ENCODE data around the gene JARID2.

The JARID2 gene

DNA sequence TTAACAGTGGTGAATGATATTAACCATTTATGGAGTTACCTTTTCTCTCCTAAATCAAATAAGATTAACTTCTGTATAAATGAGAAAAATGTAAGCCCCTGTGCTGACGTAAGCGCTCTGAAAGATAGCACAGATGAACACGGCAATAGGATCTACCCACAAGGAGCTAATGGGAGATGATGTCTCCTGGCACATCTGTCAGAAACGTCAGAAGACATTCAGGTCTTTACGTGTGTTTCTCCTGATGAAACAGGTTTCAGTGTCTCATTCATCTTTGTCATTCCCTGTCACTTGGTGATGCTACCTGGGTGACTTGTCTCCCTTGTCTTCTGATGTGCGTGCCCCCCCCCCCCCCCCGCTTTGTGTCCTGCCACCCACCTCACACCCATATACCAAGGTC, 227.3 kb downstream of the JARID2 start:
- H3K4me3 ChIP-seq (ENCODE audit: low read depth, low read length) = no peak overlapping the region
- no peak for TF ChIP-seq MYC (IDR thresholded peaks at IDR 0.05; ENCODE audit: low read depth, low read length)
- TF ChIP-seq, protein P1, sequence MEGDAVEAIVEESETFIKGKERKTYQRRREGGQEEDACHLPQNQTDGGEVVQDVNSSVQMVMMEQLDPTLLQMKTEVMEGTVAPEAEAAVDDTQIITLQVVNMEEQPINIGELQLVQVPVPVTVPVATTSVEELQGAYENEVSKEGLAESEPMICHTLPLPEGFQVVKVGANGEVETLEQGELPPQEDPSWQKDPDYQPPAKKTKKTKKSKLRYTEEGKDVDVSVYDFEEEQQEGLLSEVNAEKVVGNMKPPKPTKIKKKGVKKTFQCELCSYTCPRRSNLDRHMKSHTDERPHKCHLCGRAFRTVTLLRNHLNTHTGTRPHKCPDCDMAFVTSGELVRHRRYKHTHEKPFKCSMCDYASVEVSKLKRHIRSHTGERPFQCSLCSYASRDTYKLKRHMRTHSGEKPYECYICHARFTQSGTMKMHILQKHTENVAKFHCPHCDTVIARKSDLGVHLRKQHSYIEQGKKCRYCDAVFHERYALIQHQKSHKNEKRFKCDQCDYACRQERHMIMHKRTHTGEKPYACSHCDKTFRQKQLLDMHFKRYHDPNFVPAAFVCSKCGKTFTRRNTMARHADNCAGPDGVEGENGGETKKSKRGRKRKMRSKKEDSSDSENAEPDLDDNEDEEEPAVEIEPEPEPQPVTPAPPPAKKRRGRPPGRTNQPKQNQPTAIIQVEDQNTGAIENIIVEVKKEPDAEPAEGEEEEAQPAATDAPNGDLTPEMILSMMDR (IDR thresholded peaks at IDR 0.05; ENCODE audit: low read depth, low read length) = no peak
- TF ChIP-seq, protein P2, sequence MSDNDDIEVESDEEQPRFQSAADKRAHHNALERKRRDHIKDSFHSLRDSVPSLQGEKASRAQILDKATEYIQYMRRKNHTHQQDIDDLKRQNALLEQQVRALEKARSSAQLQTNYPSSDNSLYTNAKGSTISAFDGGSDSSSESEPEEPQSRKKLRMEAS (IDR thresholded peaks at IDR 0.05; ENCODE audit: low read depth, low read length) = no peak
- TF ChIP-seq POLR2A (IDR thresholded peaks at IDR 0.05; ENCODE audit: extremely low read depth, insufficient read length) = no peak
- no peak for DNase-seq (ENCODE audit: low read depth)

DNA sequence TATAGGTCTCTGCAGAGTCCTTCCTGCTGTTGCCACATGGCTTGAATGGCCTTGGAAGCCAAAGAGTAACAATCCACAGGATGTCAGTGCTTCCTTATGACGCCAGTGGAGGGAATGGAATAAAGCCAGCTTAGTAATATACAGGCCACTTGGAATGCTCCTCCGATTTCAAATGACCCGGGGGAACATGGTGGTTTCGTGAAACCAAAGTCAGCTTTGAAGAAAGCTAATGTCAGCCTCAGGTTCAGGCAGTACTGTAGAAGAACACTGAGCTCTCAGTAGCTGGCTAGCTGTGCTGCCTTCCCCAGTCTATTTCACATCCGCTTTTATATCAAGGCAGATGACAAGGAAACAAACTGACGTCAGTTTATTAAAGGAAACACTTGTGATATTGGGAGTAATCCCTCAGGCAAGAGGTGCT, 227.9 kb downstream of the JARID2 start:
- DNase-seq (ENCODE audit: low read depth) = no peak
- no peak overlapping the region for H3K4me3 ChIP-seq (ENCODE audit: low read depth, low read length)
- TF ChIP-seq POLR2A (IDR thresholded peaks at IDR 0.05; ENCODE audit: extremely low read depth, insufficient read length) (no peak), MYC (IDR thresholded peaks at IDR 0.05; ENCODE audit: low read depth, low read length) (no peak)
- TF ChIP-seq, protein P1 (IDR thresholded peaks at IDR 0.05; ENCODE audit: low read depth, low read length) = no peak
- TF ChIP-seq, protein P2 (IDR thresholded peaks at IDR 0.05; ENCODE audit: low read depth, low read length) = no peak

GRCh38 chr6:15474196-15474595, 228.3 kb downstream of the JARID2 start:
- no peak overlapping the region for H3K4me3 ChIP-seq (ENCODE audit: low read depth, low read length)
- no peak for DNase-seq (ENCODE audit: low read depth)
- TF ChIP-seq, protein P2 (IDR thresholded peaks at IDR 0.05; ENCODE audit: low read depth, low read length) = no peak
- TF ChIP-seq MYC (IDR thresholded peaks at IDR 0.05; ENCODE audit: low read depth, low read length) (no peak), POLR2A (IDR thresholded peaks at IDR 0.05; ENCODE audit: extremely low read depth, insufficient read length) (no peak)
- TF ChIP-seq, protein P1 (IDR thresholded peaks at IDR 0.05; ENCODE audit: low read depth, low read length) = no peak

- no peak for DNase-seq (ENCODE audit: low read depth)
- no peak overlapping the region for H3K4me3 ChIP-seq (ENCODE audit: low read depth, low read length)
- TF ChIP-seq, protein P1 (IDR thresholded peaks at IDR 0.05; ENCODE audit: low read depth, low read length) = no peak
- TF ChIP-seq POLR2A (IDR thresholded peaks at IDR 0.05; ENCODE audit: extremely low read depth, insufficient read length) (no peak), MYC (IDR thresholded peaks at IDR 0.05; ENCODE audit: low read depth, low read length) (no peak)
- TF ChIP-seq, protein P2 (IDR thresholded peaks at IDR 0.05; ENCODE audit: low read depth, low read length) = no peak
These were observed 229.4 kb downstream of the JARID2 start for GRCh38 chr6:15475261-15475660.

DNA sequence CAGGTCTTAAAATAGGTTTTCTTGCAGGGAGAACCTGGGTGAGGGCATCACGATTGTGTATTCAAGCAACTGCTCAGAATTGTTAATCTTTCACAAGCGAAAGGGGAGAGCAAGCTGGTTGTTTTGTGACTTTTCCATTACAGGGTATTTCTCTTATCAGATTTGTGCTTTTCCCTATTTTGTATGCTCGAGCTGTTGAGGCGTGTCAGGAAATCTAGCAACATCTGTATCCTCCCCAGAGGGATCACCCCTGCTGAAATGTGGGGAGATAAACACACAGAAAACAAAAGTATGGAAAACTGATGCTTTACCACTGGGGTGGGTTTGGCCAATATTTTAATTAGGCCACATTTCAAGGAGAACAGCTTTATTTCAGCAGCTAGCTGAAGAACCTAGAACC, 230.0 kb downstream of the JARID2 start:
- H3K4me3 ChIP-seq (ENCODE audit: low read depth, low read length) = no peak overlapping the region
- no peak for DNase-seq (ENCODE audit: low read depth)
- TF ChIP-seq, protein P2 (IDR thresholded peaks at IDR 0.05; ENCODE audit: low read depth, low read length) = no peak
- TF ChIP-seq, protein P1 (IDR thresholded peaks at IDR 0.05; ENCODE audit: low read depth, low read length) = no peak
- TF ChIP-seq MYC (IDR thresholded peaks at IDR 0.05; ENCODE audit: low read depth, low read length) (no peak), POLR2A (IDR thresholded peaks at IDR 0.05; ENCODE audit: extremely low read depth, insufficient read length) (no peak)

Measured in NB4 (cell line).